Esophagus muscularis mucosa (tissue), 4 donors: ENCODE data around the gene PALMD.

Experiments used
- EP300 ChIP-seq: sonication (generic); formaldehyde crosslinking; IDR thresholded peaks from one replicate; pipeline ENCODE4 v1.6.1; 2017; ENCODE audit warnings: antibody characterized with exemption
- POLR2A ChIP-seq: fragments of 450-650 bp; IDR thresholded peaks from one replicate; pipeline ENCODE4 v1.6.1; 2017; ENCODE audit warnings: antibody characterized with exemption, moderate library complexity, mild to moderate bottlenecking, low read depth
- POLR2AphosphoS5 ChIP-seq, 2 donors: sonication (generic); formaldehyde crosslinking; IDR thresholded peaks; one replicate each; pipeline ENCODE4 v1.6.1; 2017; ENCODE audit warnings: antibody characterized with exemption in 2 of 2
- TF ChIP-seq, protein P1 (sequence below), 3 experiments: fragments of 200-600 bp in 2 of 3; fragments of 450-650 bp in 1 of 3; sonication (generic) in 2 of 3; IDR thresholded peaks; one replicate each; pipeline ENCODE4 v1.5.1; 2017 to 2019; ENCODE audit warnings: antibody characterized with exemption in 3 of 3, mild to moderate bottlenecking in 2 of 3, moderate library complexity in 1 of 3

DNA sequence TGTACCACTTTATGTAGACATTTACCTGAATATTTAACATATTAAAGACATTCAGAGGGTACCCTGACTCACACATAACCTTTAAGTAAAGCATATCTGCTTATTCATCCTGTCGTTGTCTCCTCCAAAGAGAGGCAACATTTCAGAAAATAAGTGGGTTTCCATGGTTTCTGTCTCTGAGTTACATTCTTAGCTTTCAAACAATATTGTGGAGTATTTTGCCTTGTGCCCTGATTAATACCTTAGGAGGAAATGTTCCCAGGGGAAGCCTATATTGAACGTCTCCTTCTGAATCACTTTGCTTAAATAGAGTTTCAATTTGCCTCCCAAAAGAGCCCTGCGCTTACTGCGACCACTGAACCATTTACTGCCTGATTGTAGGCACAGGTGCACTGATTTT, 26.1 kb downstream of the PALMD start:
- TF ChIP-seq POLR2AphosphoS5 (IDR thresholded peaks at IDR 0.05) (no peak), POLR2A (no peak), EP300 (no peak)
- TF ChIP-seq, protein P1, sequence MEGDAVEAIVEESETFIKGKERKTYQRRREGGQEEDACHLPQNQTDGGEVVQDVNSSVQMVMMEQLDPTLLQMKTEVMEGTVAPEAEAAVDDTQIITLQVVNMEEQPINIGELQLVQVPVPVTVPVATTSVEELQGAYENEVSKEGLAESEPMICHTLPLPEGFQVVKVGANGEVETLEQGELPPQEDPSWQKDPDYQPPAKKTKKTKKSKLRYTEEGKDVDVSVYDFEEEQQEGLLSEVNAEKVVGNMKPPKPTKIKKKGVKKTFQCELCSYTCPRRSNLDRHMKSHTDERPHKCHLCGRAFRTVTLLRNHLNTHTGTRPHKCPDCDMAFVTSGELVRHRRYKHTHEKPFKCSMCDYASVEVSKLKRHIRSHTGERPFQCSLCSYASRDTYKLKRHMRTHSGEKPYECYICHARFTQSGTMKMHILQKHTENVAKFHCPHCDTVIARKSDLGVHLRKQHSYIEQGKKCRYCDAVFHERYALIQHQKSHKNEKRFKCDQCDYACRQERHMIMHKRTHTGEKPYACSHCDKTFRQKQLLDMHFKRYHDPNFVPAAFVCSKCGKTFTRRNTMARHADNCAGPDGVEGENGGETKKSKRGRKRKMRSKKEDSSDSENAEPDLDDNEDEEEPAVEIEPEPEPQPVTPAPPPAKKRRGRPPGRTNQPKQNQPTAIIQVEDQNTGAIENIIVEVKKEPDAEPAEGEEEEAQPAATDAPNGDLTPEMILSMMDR (IDR thresholded peaks at IDR 0.05), result no peak
